ENCODE results near the gene UBE2H.

DNA sequence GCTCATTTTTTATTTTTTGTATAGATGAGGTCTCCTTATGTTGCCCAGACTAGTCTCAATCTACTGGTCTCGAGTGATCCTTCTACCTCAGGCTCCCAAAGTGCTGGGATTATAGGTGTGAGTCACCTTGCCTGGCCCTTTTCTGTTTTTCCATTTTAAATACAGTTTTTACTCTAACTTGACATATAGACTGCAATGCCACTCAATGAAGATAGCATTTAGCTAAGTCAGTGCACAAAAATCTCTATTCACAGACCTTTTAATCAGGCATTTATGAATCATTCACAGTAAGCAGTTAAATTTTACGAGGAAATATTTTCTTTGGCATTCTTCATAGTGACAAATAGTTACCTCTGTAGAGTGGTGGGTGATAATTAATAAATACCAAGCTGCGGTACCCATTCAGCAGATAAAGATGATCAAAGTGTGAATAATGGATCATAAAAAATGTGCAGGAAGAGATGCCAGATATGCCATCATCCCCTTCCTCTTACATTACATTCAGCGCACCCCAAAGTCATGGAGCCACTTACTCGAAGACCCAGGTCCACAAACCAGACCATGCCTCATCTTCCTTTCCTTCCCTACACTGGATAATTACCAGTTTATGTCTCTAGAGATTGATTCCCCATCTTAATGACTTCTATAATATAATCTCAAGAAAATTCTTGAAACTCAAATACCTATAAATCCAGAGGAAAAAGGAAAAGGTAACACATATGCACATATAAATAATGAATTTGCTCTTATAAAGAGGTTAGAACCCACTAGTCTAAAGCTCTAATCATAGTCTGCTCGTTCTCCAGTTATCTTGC lies 56.0 kb downstream of the UBE2H start:
- TF ChIP-seq SIN3A (IDR thresholded peaks at IDR 0.05; ENCODE audit: low read depth, low read length) (no peak), BCLAF1 (IDR thresholded peaks at IDR 0.05) (no peak), CTCF (IDR thresholded peaks at IDR 0.05 in 2 of 3, conservative IDR thresholded peaks at IDR 0.05 in 1 of 3; ENCODE audit: control insufficient read depth in 2 of 3, extremely low read depth in 1 of 3, insufficient read depth in 1 of 3, low read depth in 3 of 3, low read length in 3 of 3) (no peak), SPI1 (IDR thresholded peaks at IDR 0.05; ENCODE audit: borderline replicate concordance, insufficient read depth, low read depth, low read length) (no peak), DPF2 (IDR thresholded peaks at IDR 0.05) (no peak)

Measured in GM12878 (cell line).